HepG2 (cell line): ENCODE results near the gene TMC8. TPM values are rescaled to one million over a fixed set of nuclear protein-coding genes. Genes with fewer than 3 reads are reported as not detected.

ENCODE experiments used
- NCOA1 ChIP-seq: sonication (generic); formaldehyde crosslinking; IDR thresholded peaks from 2 replicates; pipeline ENCODE4 v1.9.0; 2021; ENCODE audit warnings: missing genetic modification reagents
- RCOR2 ChIP-seq: IDR thresholded peaks from 2 replicates; pipeline ENCODE4 v1.6.1; 2016; ENCODE audit warnings: missing biosample characterization, missing genetic modification reagents
- TAF1 ChIP-seq: sonication (generic); formaldehyde crosslinking; IDR thresholded peaks from 2 replicates; pipeline ENCODE4 v1.4.0; 2020; ENCODE audit warnings: missing genetic modification reagents
- ZNF563 ChIP-seq: sonication (generic); formaldehyde crosslinking; IDR thresholded peaks from 2 replicates; pipeline ENCODE4 v1.8.0; 2022; ENCODE audit warnings: mild to moderate bottlenecking, moderate library complexity, missing genetic modification reagents
- ZNF569 ChIP-seq: sonication (generic); formaldehyde crosslinking; IDR thresholded peaks from 2 replicates; pipeline ENCODE4 v1.5.0; 2020; ENCODE audit warnings: mild to moderate bottlenecking, missing genetic modification reagents, moderate library complexity, borderline replicate concordance
- ZNF672 ChIP-seq: sonication (generic); formaldehyde crosslinking; IDR thresholded peaks from 2 replicates; pipeline ENCODE4 v1.8.1; 2022; ENCODE audit warnings: missing genetic modification reagents
- ZNF788 ChIP-seq: sonication (generic); formaldehyde crosslinking; IDR thresholded peaks from 2 replicates; pipeline ENCODE4 v1.5.0; 2020; ENCODE audit warnings: mild to moderate bottlenecking, missing genetic modification reagents, borderline replicate concordance
- polyA plus RNA-seq, 8 experiments: library from polyadenylated mRNA; depleted of rRNA in 3 of 8; stranded (reverse) in 7 of 8; unstranded in 1 of 8; fragments of >200 nt; fragmentation: Illumina TruSeq in 4 of 8; extraction: Trizol in 4 of 8; gene quantifications; 2 replicates each; pipeline versions ENCODE4 v1.2.1 to v1.2.3, GENCODE V29; 2011 to 2016; ENCODE audit warnings: low read depth in 4 of 8, missing spikeins in 1 of 8, mixed read lengths in 1 of 8; ENCODE audit not compliant: insufficient read depth in 1 of 8
- total RNA-seq, 5 experiments: library from RNA; depleted of rRNA; stranded (reverse); fragments of >200 nt; fragmentation: Illumina TruSeq; extraction: Trizol; gene quantifications; 2 replicates each; pipeline ENCODE4 v1.2.3, GENCODE V29; 2016; ENCODE audit warnings: low read depth in 1 of 5
- TF ChIP-seq, protein P1 (sequence below), 2 experiments: sonication (generic) in 1 of 2; formaldehyde crosslinking in 1 of 2; IDR thresholded peaks; 2 replicates each; pipeline versions ENCODE4 v1.4.0 to v1.6.1; 2016 to 2020; ENCODE audit warnings: borderline replicate concordance in 1 of 2, low read depth in 1 of 2, mild to moderate bottlenecking in 1 of 2, missing genetic modification reagents in 1 of 2
- TF ChIP-seq, protein P2 (sequence below): sonication (generic); formaldehyde crosslinking; IDR thresholded peaks from 2 replicates; pipeline ENCODE4 v1.5.0; 2020; ENCODE audit warnings: missing genetic modification reagents
- TF ChIP-seq, protein P3 (sequence below): sonication (generic); formaldehyde crosslinking; IDR thresholded peaks from 2 replicates; pipeline ENCODE4 v1.9.0; 2022; ENCODE audit warnings: low read depth, missing genetic modification reagents
- TF ChIP-seq, protein P4 (sequence below): IDR thresholded peaks from 2 replicates; pipeline ENCODE4 v1.6.1; 2016; ENCODE audit warnings: low read depth, borderline replicate concordance
- TF ChIP-seq, protein P5 (sequence below), 2 experiments: sonication (generic) in 1 of 2; formaldehyde crosslinking in 1 of 2; IDR thresholded peaks; 2 replicates each; pipeline versions ENCODE4 v1.4.0 to v1.6.1; 2018 to 2020; ENCODE audit warnings: missing genetic modification reagents in 2 of 2, borderline replicate concordance in 1 of 2, low read depth in 1 of 2, mild to moderate bottlenecking in 1 of 2, missing biosample characterization in 1 of 2

Gene TMC8
- total and polyA plus RNA-seq, 2 of the 13 experiments (the other 11 are each of a cell fraction or from before 2014, with no cell fraction given): 0.53 to 7.8 TPM

- TF ChIP-seq, protein P1, sequence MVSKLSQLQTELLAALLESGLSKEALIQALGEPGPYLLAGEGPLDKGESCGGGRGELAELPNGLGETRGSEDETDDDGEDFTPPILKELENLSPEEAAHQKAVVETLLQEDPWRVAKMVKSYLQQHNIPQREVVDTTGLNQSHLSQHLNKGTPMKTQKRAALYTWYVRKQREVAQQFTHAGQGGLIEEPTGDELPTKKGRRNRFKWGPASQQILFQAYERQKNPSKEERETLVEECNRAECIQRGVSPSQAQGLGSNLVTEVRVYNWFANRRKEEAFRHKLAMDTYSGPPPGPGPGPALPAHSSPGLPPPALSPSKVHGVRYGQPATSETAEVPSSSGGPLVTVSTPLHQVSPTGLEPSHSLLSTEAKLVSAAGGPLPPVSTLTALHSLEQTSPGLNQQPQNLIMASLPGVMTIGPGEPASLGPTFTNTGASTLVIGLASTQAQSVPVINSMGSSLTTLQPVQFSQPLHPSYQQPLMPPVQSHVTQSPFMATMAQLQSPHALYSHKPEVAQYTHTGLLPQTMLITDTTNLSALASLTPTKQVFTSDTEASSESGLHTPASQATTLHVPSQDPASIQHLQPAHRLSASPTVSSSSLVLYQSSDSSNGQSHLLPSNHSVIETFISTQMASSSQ (IDR thresholded peaks at IDR 0.05; ENCODE audit: low read depth): no peak
- TF ChIP-seq, protein P1 (CRISPR knock-in tag; IDR thresholded peaks at IDR 0.05; ENCODE audit: borderline replicate concordance): no peak
- TF ChIP-seq, protein P2, sequence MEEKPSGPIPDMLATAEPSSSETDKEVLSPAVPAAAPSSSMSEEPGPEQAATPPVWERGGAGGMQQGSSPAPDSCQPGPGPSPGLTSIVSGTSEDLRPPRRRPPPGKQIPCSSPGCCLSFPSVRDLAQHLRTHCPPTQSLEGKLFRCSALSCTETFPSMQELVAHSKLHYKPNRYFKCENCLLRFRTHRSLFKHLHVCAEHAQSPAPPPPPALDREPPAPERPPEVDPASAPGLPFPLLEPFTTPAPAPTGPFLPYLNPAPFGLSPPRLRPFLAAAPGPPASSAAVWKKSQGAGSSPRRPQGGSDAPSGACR: no peak
- TF ChIP-seq RCOR2 (CRISPR knock-in tag) (no peak), ZNF672 (CRISPR knock-in tag) (no peak), ZNF569 (CRISPR knock-in tag) (no peak), TAF1 (CRISPR knock-in tag) (no peak), ZNF788 (no peak), ZNF563 (CRISPR knock-in tag) (no peak), NCOA1 (CRISPR knock-in tag) (no peak)
- TF ChIP-seq, protein P3, sequence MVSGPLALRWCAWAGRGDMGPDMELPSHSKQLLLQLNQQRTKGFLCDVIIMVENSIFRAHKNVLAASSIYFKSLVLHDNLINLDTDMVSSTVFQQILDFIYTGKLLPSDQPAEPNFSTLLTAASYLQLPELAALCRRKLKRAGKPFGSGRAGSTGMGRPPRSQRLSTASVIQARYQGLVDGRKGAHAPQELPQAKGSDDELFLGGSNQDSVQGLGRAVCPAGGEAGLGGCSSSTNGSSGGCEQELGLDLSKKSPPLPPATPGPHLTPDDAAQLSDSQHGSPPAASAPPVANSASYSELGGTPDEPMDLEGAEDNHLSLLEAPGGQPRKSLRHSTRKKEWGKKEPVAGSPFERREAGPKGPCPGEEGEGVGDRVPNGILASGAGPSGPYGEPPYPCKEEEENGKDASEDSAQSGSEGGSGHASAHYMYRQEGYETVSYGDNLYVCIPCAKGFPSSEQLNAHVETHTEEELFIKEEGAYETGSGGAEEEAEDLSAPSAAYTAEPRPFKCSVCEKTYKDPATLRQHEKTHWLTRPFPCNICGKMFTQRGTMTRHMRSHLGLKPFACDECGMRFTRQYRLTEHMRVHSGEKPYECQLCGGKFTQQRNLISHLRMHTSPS (CRISPR knock-in tag): no peak
- TF ChIP-seq, protein P4, sequence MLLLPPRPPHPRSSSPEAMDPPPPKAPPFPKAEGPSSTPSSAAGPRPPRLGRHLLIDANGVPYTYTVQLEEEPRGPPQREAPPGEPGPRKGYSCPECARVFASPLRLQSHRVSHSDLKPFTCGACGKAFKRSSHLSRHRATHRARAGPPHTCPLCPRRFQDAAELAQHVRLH (CRISPR knock-in tag): no peak
- TF ChIP-seq, protein P5, sequence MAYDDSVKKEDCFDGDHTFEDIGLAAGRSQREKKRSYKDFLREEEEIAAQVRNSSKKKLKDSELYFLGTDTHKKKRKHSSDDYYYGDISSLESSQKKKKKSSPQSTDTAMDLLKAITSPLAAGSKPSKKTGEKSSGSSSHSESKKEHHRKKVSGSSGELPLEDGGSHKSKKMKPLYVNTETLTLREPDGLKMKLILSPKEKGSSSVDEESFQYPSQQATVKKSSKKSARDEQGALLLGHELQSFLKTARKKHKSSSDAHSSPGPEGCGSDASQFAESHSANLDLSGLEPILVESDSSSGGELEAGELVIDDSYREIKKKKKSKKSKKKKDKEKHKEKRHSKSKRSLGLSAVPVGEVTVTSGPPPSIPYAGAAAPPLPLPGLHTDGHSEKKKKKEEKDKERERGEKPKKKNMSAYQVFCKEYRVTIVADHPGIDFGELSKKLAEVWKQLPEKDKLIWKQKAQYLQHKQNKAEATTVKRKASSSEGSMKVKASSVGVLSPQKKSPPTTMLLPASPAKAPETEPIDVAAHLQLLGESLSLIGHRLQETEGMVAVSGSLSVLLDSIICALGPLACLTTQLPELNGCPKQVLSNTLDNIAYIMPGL (CRISPR knock-in tag; IDR thresholded peaks at IDR 0.05; ENCODE audit: borderline replicate concordance in 1 of 2, low read depth in 1 of 2): no peak
These were observed 40.8 kb upstream of the TMC8 start (continued) for GRCh38 chr17:78089576-78090281.
